SHP77 treated with DMSO at 0.1 percent for 48 hours (cell line): Measurements from ENCODE around the gene SKAP1.
"Not testable (repeated sequence)": the region's sequence is repeated elsewhere in the genome, so short reads cannot be mapped to it uniquely, and the experiment has no call there.

ENCODE experiments used
- DNase-seq: peaks from one replicate; lab custom pipeline; 2025; lab: John Stamatoyannopoulos, UW

SKAP1 gene

GRCh38 chr17:48211787-48212186 is 218.2 kb downstream of the SKAP1 start:
- no peak for DNase-seq

- no peak for DNase-seq
Observed at GRCh38 chr17:48211011-48211410, 219.0 kb downstream of the SKAP1 start.

GRCh38 chr17:48209973-48210372 is 220.0 kb downstream of the SKAP1 start:
- no peak for DNase-seq

GRCh38 chr17:48207776-48208544 is 222.1 kb downstream of the SKAP1 start:
- no peak for DNase-seq

GRCh38 chr17:48207036-48207435 is 223.0 kb downstream of the SKAP1 start:
- not testable (repeated sequence) for DNase-seq

GRCh38 chr17:48202959-48203358 is 227.1 kb downstream of the SKAP1 start:
- DNase-seq = no peak

GRCh38 chr17:48198950-48199541 is 231.0 kb downstream of the SKAP1 start:
- peak; percentile 53 for DNase-seq

- no peak for DNase-seq
Observed at GRCh38 chr17:48195910-48196309, 234.1 kb downstream of the SKAP1 start.

GRCh38 chr17:48194097-48194550 is 235.9 kb downstream of the SKAP1 start:
- DNase-seq = peak; percentile 96

- no peak for DNase-seq
Observed at GRCh38 chr17:48192321-48192731, 237.7 kb downstream of the SKAP1 start.

- no peak for DNase-seq
Observed at GRCh38 chr17:48191362-48191761, 238.7 kb downstream of the SKAP1 start.

GRCh38 chr17:48190871-48191270 is 239.1 kb downstream of the SKAP1 start:
- no peak for DNase-seq

GRCh38 chr17:48187872-48188608 is 242.0 kb downstream of the SKAP1 start:
- peak; percentile 48 for DNase-seq

- DNase-seq = not testable (repeated sequence)
Observed at GRCh38 chr17:48186317-48186716, 243.7 kb downstream of the SKAP1 start.

GRCh38 chr17:48184721-48185120 is 245.3 kb downstream of the SKAP1 start:
- no peak for DNase-seq

GRCh38 chr17:48181653-48182052 is 248.4 kb downstream of the SKAP1 start:
- peak; percentile 48 for DNase-seq

GRCh38 chr17:48180842-48181629 is 249.0 kb downstream of the SKAP1 start:
- DNase-seq = no peak

GRCh38 chr17:48179071-48179945 is 250.7 kb downstream of the SKAP1 start:
- no peak for DNase-seq

GRCh38 chr17:48178317-48178716 is 251.7 kb downstream of the SKAP1 start:
- no peak for DNase-seq

- peak; percentile 64 for DNase-seq
Observed at GRCh38 chr17:48177816-48178215, 252.2 kb downstream of the SKAP1 start.

GRCh38 chr17:48176471-48176855 is 253.6 kb downstream of the SKAP1 start:
- DNase-seq = no peak
